Natural killer cell (primary cell): Measurements from ENCODE around the gene PARP15. TPM values are rescaled to one million over a fixed set of nuclear protein-coding genes. Genes with fewer than 3 reads are reported as not detected.
"Not testable (repeated sequence)": the region's sequence is repeated elsewhere in the genome, so short reads cannot be mapped to it uniquely, and the experiment has no call there.

Experiments used
- ATAC-seq, 3 donors: fragments of 150-1000 bp in 2 of 3; fragments of 200-7000 bp in 1 of 3; cut with Tn5 transposase; 1 replicate in 1 of 3; 2 replicates in 2 of 3; pipeline ENCODE4 v1.10.0; 2021; ENCODE audit warnings: mild to moderate bottlenecking in 2 of 3, moderate library complexity in 2 of 3
- DNase-seq, 2 donors: peaks; one replicate each; pipeline versions ENCODE4 v3.0.0 to v3.0.0-alpha.2; 2013 to 2021; ENCODE audit warnings: mixed read lengths in 1 of 2
- H3K27ac ChIP-seq: one replicate; pipeline ENCODE4 v1.5.1; 2013; ENCODE audit warnings: mild to moderate bottlenecking, low read length
- H3K27me3 ChIP-seq: one replicate; pipeline ENCODE4 v1.6.1; 2013; ENCODE audit warnings: low read length; ENCODE audit not compliant: control insufficient read depth, insufficient read depth
- H3K36me3 ChIP-seq: one replicate; pipeline ENCODE4 v1.6.1; 2013; ENCODE audit warnings: low read length; ENCODE audit not compliant: control insufficient read depth, insufficient read depth
- H3K4me1 ChIP-seq: one replicate; pipeline ENCODE4 v1.6.1; 2013; ENCODE audit warnings: low read length; ENCODE audit not compliant: control insufficient read depth, insufficient read depth
- H3K4me3 ChIP-seq: one replicate; pipeline ENCODE4 v1.5.1; 2013; ENCODE audit warnings: low read length
- H3K9me3 ChIP-seq: one replicate; pipeline ENCODE4 v1.6.1; 2013; ENCODE audit warnings: low read length; ENCODE audit not compliant: control insufficient read depth, insufficient read depth
- H3K27ac Mint-ChIP-seq, 2 donors: one replicate each; pipeline ENCODE4 v1.8.0; 2022; ENCODE audit warnings: mild to moderate bottlenecking in 2 of 2, mixed read lengths in 2 of 2, moderate library complexity in 1 of 2
- H3K27me3 Mint-ChIP-seq, 2 donors: one replicate each; pipeline ENCODE4 v1.8.0; 2022; ENCODE audit warnings: low read depth in 2 of 2, mixed read lengths in 2 of 2
- H3K36me3 Mint-ChIP-seq: one replicate; pipeline ENCODE4 v1.8.0; 2022; ENCODE audit warnings: mixed read lengths
- H3K4me1 Mint-ChIP-seq, 2 donors: one replicate each; pipeline ENCODE4 v1.8.0; 2022; ENCODE audit warnings: mixed read lengths in 2 of 2
- H3K4me3 Mint-ChIP-seq: one replicate; pipeline ENCODE4 v1.8.0; 2022; ENCODE audit warnings: mild to moderate bottlenecking, moderate library complexity, mixed read lengths
- H3K9me3 Mint-ChIP-seq, 2 donors: one replicate each; pipeline ENCODE4 v1.8.0; 2022; ENCODE audit warnings: mixed read lengths in 2 of 2
- WGBS: methylation state at CpG from one replicate; pipeline ENCODE4 v1.1.7; 2013; ENCODE audit warnings: missing lambda C conversion rate; ENCODE audit not compliant: insufficient coverage; 5-methylcytosine and 5-hydroxymethylcytosine counted together
- intact Hi-C: fragments of 100-400 bp; cut with micrococcal nuclease; formaldehyde crosslinking; loops from one replicate; pipeline ENCODE4 v1.14.2; 2022
- total RNA-seq, 4 donors: library from RNA; stranded (reverse); fragments of 120-200 nt in 1 of 4; gene quantifications; one replicate each; pipeline versions ENCODE4 v1.2.3 to v1.2.4, GENCODE V29; 2013 to 2022
- TF ChIP-seq, protein P1 (sequence below): fragments of 200-600 bp; IDR thresholded peaks from one replicate; pipeline ENCODE4 v1.8.0; 2022; ENCODE audit warnings: antibody characterized with exemption

The PARP15 gene
- total RNA-seq, 3 donors from 2014 or later (not counting 1 experiment from before 2014, with no cell fraction given) = 164 to 199 (median 198) TPM

DNA sequence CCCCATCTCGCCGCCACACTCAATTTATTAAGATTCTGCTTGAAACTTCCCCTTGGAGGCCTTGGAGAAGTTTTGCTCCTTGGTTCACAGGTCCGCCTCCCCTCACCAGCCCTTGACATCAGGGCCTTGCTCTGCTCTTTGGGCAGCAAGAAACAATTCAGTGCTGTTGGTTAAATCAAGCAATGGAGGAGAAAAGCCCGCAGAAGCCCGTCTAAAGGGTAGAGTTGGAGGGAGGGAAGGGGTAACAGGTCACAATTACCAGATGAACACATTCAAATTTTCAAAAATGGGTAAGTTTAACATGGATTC lies 13.8 kb upstream of the PARP15 start:
- H3K9me3 ChIP-seq = no peaks in the 10 kb centered on the region
- no peaks in the 10 kb centered on the region for H3K27me3 Mint-ChIP-seq
- no peaks in the 10 kb centered on the region for H3K9me3 Mint-ChIP-seq
- no peaks in the 10 kb centered on the region for H3K27me3 ChIP-seq
- TF ChIP-seq, protein P1, sequence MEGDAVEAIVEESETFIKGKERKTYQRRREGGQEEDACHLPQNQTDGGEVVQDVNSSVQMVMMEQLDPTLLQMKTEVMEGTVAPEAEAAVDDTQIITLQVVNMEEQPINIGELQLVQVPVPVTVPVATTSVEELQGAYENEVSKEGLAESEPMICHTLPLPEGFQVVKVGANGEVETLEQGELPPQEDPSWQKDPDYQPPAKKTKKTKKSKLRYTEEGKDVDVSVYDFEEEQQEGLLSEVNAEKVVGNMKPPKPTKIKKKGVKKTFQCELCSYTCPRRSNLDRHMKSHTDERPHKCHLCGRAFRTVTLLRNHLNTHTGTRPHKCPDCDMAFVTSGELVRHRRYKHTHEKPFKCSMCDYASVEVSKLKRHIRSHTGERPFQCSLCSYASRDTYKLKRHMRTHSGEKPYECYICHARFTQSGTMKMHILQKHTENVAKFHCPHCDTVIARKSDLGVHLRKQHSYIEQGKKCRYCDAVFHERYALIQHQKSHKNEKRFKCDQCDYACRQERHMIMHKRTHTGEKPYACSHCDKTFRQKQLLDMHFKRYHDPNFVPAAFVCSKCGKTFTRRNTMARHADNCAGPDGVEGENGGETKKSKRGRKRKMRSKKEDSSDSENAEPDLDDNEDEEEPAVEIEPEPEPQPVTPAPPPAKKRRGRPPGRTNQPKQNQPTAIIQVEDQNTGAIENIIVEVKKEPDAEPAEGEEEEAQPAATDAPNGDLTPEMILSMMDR = no peak
- DNase-seq (peak in 1 of 2 donors; percentile 34), ATAC-seq (peak in 1 of 3 donors; percentile 5)
- peak overlapping the region; percentile 77 for H3K4me3 ChIP-seq
- H3K36me3 Mint-ChIP-seq = peaks cover 22% of the 10 kb centered on the region
- H3K4me1 Mint-ChIP-seq = peaks cover 71 to 72% of the 10 kb centered on the region in 2 donors
- peak overlapping the region; percentile 89 for H3K27ac ChIP-seq
- H3K4me1 ChIP-seq = peaks cover 34% of the 10 kb centered on the region
- intact Hi-C loops = loop anchor here (1.0 to 5.0 kb wide), 5 partner anchors 17 to 639 kb away; partner anchors contain the start of genes HSPBAP1 and SEC22A
- H3K36me3 ChIP-seq = peaks cover 36% of the 10 kb centered on the region
- peak overlapping the region; percentile 93 for H3K4me3 Mint-ChIP-seq
- peak overlapping the region; percentile 86 to 97 for H3K27ac Mint-ChIP-seq
- 16% methylated on average over 5 of the region's 5 CpGs for WGBS

DNA sequence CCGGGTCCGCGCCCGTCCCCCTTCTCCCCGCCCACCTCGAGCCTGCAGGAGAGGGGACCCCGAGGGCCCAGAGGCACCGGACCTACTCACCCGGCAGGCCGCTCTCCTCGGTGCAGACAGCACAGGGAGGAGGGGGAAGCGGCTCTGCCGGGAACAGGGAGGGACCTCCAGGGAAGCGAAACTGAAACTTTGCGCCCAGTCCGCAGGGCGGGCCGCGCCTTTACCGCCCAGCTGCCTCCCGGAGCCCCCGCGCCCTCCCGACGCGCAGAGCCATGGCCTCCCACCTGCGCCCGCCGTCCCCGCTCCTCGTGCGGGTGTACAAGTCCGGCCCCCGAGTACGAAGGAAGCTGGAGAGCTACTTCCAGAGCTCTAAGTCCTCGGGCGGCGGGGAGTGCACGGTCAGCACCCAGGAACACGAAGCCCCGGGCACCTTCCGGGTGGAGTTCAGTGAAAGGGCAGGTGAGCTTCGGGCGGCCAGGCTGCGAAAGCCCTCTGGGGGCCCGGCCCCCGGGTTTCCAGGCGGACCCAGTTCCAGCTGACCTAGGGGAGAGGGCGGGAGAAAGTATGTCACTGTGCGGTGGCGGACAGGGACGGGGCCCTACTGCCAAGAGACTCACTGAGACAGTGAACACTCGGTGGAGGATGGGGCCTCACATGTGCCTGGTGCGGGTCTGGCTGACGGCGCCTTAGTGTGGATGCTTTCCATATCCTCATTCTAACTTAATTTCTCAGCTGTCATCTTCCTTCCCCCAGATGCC lies 13.1 kb upstream of the PARP15 start, which contains the start of the genes DTX3L and PARP9:
Gene DTX3L (plus strand): TSS at position 184 of the 758 bp plus-strand sequence. CDS start 89 bp downstream, at position 273.
Gene PARP9 (minus strand): TSS at position 146 of the 758 bp plus-strand sequence. CDS start 4,680 bp downstream, outside the sequence.
- Mint-ChIP-seq H3K27me3 (no peaks in the 10 kb centered on the region), H3K4me1 (peaks cover 77% of the 10 kb centered on the region in 2 donors), H3K4me3 (peak within 1 kb of the TSS; percentile 93), H3K27ac (peak within 1 kb of the TSS; percentile 86 to 97), H3K9me3 (no peaks in the 10 kb centered on the region), H3K36me3 (peaks cover 23% of the 10 kb centered on the region)
- DNase-seq (peak; percentile 75 to 89), ATAC-seq (peak; percentile 91 to 97 (median 93))
- no peaks in the 10 kb centered on the region for H3K9me3 ChIP-seq
- peaks cover 33% of the 10 kb centered on the region for H3K36me3 ChIP-seq
- H3K4me1 ChIP-seq = peaks cover 34% of the 10 kb centered on the region
- intact Hi-C loops = loop anchor here (1.0 to 5.0 kb wide), 5 partner anchors 16 to 638 kb away; partner anchors contain the start of genes HSPBAP1 and SEC22A
- peak within 1 kb of the TSS; percentile 89 for H3K27ac ChIP-seq
- no peaks in the 10 kb centered on the region for H3K27me3 ChIP-seq
- 0% methylated on average over 56 of the region's 56 CpGs for WGBS
- H3K4me3 ChIP-seq = peak within 1 kb of the TSS; percentile 77
- TF ChIP-seq, protein P1 = no peak

DNA sequence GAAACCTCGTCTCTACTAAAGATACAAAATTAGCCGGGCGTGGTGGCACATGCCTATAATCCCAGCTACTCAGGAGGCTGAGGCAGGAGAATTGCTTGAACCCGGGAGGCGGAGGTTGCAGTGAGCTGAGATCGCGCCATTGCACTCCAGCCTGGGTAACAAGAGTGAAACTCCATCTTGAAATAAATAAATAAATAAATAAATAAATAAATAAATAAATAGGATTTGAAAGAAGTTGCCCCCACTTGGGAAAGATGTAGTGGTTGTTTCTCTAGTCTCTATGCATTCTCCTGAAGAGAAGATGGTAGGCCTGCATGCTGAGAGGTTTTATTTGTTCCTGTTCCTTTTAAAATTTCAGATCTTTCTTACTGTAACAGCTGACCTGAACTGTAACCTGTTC lies 9.3 kb upstream of the PARP15 start:
- H3K4me3 Mint-ChIP-seq, H3K9me3 Mint-ChIP-seq, intact Hi-C loops, H3K9me3 ChIP-seq, ATAC-seq, H3K27me3 ChIP-seq, DNase-seq, H3K27me3 Mint-ChIP-seq, H3K27ac ChIP-seq, H3K4me3 ChIP-seq: not testable (repeated sequence)
- H3K36me3 Mint-ChIP-seq = peaks cover 23% of the 10 kb centered on the region
- peaks cover 60 to 65% of the 10 kb centered on the region in 2 donors for H3K4me1 Mint-ChIP-seq
- peaks cover 55% of the 10 kb centered on the region for H3K36me3 ChIP-seq
- peak overlapping the region; percentile 46 to 80 for H3K27ac Mint-ChIP-seq
- WGBS = no CpG with 5 or more reads among the region's 7 CpGs
- peaks cover 32% of the 10 kb centered on the region for H3K4me1 ChIP-seq

DNA sequence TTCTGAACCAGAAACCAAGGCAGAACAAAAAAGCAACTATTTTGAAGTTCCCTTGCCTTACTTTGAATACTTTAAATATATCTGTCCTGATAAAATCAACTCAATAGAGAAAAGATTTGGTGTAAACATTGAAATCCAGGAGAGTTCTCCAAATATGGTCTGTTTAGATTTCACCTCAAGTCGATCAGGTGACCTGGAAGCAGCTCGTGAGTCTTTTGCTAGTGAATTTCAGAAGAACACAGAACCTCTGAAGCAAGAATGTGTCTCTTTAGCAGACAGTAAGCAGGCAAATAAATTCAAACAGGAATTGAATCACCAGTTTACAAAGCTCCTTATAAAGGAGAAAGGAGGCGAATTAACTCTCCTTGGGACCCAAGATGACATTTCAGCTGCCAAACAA lies 8.7 kb upstream of the PARP15 start:
- Histone ChIP-seq H3K4me3 (no peak overlapping the region), H3K9me3 (no peaks in the 10 kb centered on the region), H3K4me1 (peaks cover 32% of the 10 kb centered on the region), H3K36me3 (peaks cover 55% of the 10 kb centered on the region), H3K27ac (no peak overlapping the region), H3K27me3 (no peaks in the 10 kb centered on the region)
- Mint-ChIP-seq H3K4me3 (no peak overlapping the region), H3K9me3 (no peaks in the 10 kb centered on the region), H3K27me3 (no peaks in the 10 kb centered on the region), H3K36me3 (peaks cover 23% of the 10 kb centered on the region), H3K27ac (peak overlapping the region; percentile 46 to 80), H3K4me1 (peaks cover 60 to 65% of the 10 kb centered on the region in 2 donors)
- DNase-seq (no peak), ATAC-seq (no peak)
- TF ChIP-seq, protein P1 = no peak
- 82% methylated on average over 3 of the region's 3 CpGs for WGBS
- intact Hi-C loops = no loop called here
